ENCODE data around the gene TBC1D22A. TPM values are rescaled to one million over a fixed set of nuclear protein-coding genes. Genes with fewer than 3 reads are reported as not detected.
"Not testable (repeated sequence)": the region's sequence is repeated elsewhere in the genome, so short reads cannot be mapped to it uniquely, and the experiment has no call there.

Gene TBC1D22A
- total RNA-seq, 1 donor = 16.7 TPM

- DNase-seq (ENCODE audit: low read depth in 2 of 3, low spot score in 2 of 3) = not testable (repeated sequence)
Observed at GRCh38 chr22:47167921-47168320, 405.5 kb downstream of the TBC1D22A start.

GRCh38 chr22:47168441-47168840 is 406.0 kb downstream of the TBC1D22A start:
- DNase-seq (ENCODE audit: low read depth in 2 of 3, low spot score in 2 of 3) = no peak

GRCh38 chr22:47168900-47169800 is 406.7 kb downstream of the TBC1D22A start:
- DNase-seq (ENCODE audit: low read depth in 2 of 3, low spot score in 2 of 3) = no peak

- DNase-seq (ENCODE audit: low read depth in 2 of 3, low spot score in 2 of 3) = no peak
Observed at GRCh38 chr22:47169801-47170140, 407.3 kb downstream of the TBC1D22A start.

- DNase-seq (ENCODE audit: low read depth in 2 of 3, low spot score in 2 of 3) = not testable (repeated sequence)
Observed at GRCh38 chr22:47170511-47171440, 408.3 kb downstream of the TBC1D22A start.

- DNase-seq (ENCODE audit: low read depth in 2 of 3, low spot score in 2 of 3) = no peak
Observed at GRCh38 chr22:47171441-47172221, 409.2 kb downstream of the TBC1D22A start.

GRCh38 chr22:47172771-47173534 is 410.5 kb downstream of the TBC1D22A start:
- no peak for DNase-seq (ENCODE audit: low read depth in 2 of 3, low spot score in 2 of 3)

- no peak for DNase-seq (ENCODE audit: low read depth in 2 of 3, low spot score in 2 of 3)
Observed at GRCh38 chr22:47173535-47174021, 411.1 kb downstream of the TBC1D22A start.

- no peak for DNase-seq (ENCODE audit: low read depth in 2 of 3, low spot score in 2 of 3)
Observed at GRCh38 chr22:47174096-47174495, 411.6 kb downstream of the TBC1D22A start.

- no peak for DNase-seq (ENCODE audit: low read depth in 2 of 3, low spot score in 2 of 3)
Observed at GRCh38 chr22:47174671-47175112, 412.2 kb downstream of the TBC1D22A start.

GRCh38 chr22:47175151-47176025 is 412.9 kb downstream of the TBC1D22A start:
- DNase-seq (ENCODE audit: low read depth in 2 of 3, low spot score in 2 of 3) = no peak

GRCh38 chr22:47176026-47176389 is 413.6 kb downstream of the TBC1D22A start:
- DNase-seq (ENCODE audit: low read depth in 2 of 3, low spot score in 2 of 3) = no peak

- DNase-seq (ENCODE audit: low read depth in 2 of 3, low spot score in 2 of 3) = no peak
Observed at GRCh38 chr22:47176573-47177333, 414.3 kb downstream of the TBC1D22A start.

- no peak for DNase-seq (ENCODE audit: low read depth in 2 of 3, low spot score in 2 of 3)
Observed at GRCh38 chr22:47177334-47177815, 414.9 kb downstream of the TBC1D22A start.

- DNase-seq (ENCODE audit: low read depth in 2 of 3, low spot score in 2 of 3) = no peak
Observed at GRCh38 chr22:47178339-47178738, 415.9 kb downstream of the TBC1D22A start.

- no peak for DNase-seq (ENCODE audit: low read depth in 2 of 3, low spot score in 2 of 3)
Observed at GRCh38 chr22:47180796-47181195, 418.3 kb downstream of the TBC1D22A start.

- DNase-seq (ENCODE audit: low read depth in 2 of 3, low spot score in 2 of 3) = no peak
Observed at GRCh38 chr22:47187176-47187957, 424.9 kb downstream of the TBC1D22A start.
